Measurements from ENCODE around the gene TAGLN.

GRCh38 chr11:117218133-117218915, 19.2 kb downstream of the TAGLN start:
- no peak for TF ChIP-seq FOXA1 (IDR thresholded peaks at IDR 0.05)
- TF ChIP-seq SP1 (IDR thresholded peaks at IDR 0.05): no peak
- no peak for TF ChIP-seq ARNT (IDR thresholded peaks at IDR 0.05)
- no peak for TF ChIP-seq NFRKB (IDR thresholded peaks at IDR 0.05)
- TF ChIP-seq SUZ12 (IDR thresholded peaks at IDR 0.05): no peak
